COLO668 (cell line): ENCODE results near the gene SLC9A3.

Experiments used
- DNase-seq: peaks from one replicate; lab custom pipeline; 2025; ENCODE audit not compliant: unreplicated experiment; lab: John Stamatoyannopoulos, UW

Gene SLC9A3

DNA sequence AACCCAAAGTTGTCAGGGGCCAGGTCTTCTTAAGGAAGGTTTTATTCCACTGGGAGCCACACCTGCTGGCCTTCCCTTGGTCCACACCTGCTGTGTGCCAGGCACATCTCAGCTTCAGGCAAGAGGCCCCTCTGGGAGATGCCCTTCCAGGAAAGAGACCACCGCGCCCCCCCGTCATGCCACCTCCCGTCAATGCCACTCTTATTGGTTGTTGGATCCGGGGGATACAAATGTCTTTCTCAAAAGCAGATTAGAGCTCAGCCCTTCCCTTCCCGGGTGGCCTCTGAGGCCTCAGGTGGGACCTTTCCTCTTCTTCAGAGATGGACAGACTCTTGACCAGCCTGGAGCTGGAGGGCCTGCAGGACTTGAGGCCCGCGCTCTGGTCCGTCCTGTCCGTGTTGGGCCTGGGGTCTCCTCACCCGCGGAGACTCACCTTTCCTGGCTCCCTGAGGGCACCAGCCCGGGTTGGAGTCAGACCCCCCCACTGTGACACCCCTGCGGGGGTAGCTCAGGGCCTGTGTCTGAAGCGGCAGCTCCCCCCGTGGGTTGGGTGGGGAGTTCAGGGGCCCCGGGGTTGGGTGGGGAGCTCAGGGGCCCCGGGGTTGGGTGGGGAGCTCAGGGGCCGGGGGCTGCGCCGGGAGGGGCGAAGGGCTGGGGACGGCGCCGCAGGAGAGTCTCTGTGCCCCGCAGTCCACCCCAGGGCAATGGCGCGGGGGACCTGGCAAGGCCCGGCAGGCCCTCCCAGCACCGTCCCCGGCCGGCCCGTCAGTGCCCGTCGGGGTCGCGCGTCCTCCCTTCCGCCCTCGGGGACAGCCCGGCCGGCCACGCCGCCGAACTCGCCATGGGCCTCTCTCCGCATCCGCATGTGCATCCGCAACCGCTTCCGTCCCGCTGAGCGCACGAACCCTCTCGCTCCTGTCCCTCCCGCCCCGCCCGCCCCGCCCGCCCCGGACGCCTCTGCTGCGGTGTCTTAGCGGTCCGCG, 3.7 kb upstream of the SLC9A3 start:
- DNase-seq: peak; percentile 30

DNA sequence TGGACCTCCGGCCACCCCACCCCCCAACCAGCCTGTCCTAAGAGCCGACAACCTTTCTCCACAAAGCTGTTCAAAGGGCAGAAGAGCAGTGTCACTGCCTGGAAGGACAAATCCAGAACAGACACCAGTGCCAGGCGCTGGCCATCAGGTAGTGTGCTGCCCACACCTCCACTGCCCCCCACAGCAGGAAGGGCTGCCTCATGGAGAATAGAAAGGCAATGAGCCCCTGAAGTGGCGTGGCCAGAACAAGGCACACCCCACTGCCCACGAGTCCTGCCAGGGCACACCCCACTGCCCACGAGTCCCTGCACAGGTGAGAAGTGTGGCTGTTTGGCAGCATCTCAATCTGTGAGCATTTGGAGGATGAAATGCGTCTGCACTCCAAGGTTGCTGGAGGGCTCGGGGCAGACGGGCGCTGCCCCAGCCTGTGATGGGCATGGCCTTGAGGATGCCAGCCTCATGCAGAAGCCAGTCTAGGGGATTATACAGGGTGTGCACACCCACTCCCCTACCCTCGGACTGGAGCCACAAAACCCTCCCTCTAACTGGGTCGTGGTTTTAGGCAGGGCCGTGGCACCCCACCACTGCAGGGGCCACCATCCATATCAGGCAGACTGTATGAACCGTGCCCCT, 2.3 kb upstream of the SLC9A3 start:
- no peak for DNase-seq

DNA sequence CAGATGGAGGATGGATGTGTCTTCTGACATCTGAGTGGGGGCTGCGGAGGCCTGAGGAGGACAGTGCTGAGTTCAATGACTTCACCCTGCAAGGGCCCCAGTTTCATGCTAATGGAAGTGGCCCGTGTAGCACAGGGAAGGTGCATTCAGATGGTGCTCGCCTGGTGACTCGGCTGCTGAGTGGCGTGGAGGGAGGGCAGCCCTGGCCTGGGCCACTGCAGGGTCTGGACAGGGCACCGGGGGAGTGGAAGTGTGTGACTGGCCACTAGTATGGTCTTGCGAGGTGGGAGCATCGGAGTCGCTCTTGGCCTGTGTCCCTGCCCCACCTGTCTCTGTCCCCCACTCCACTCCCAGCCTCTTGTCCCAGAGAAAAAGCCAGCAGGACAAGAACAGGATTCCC, 1.7 kb upstream of the SLC9A3 start:
- DNase-seq: no peak

DNA sequence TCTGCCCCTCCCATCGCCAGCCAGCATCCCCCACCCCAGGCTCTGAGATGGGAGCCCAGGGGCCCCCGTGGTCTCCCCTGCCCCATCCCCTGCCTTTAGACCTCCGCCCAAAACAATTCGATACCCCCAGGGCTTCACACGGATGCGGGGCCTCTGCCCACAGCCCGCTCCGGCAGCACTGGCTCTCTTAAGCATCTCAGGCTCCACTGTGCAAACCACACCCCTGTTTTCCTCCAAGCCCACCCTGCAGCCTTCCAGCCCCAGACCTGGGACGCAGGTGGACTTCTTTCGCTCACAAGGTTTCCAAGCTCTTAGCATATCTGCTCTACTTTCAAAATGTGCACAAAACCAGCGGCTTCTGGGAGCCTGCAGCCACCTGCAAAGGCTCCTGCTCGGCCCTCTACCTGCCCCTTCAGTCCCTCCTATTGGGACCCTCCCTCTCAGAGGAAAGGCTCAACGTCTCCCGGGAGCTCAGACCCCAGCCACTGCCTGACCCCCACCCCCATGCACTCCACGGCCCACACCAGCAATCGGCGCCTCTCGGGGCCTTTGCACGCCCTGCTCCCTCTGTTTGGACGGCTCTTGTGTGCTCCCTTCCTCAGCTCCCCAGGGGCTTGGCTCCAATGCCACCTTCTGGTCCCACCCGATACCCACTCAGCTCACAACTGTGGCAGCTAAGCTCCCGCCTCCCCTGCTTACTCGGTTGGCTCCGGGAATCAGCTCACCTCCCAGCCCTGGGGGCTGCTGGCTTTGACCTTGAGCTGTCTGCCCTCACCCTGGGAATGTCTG, 918 bp upstream of the SLC9A3 start:
- no peak for DNase-seq

DNA sequence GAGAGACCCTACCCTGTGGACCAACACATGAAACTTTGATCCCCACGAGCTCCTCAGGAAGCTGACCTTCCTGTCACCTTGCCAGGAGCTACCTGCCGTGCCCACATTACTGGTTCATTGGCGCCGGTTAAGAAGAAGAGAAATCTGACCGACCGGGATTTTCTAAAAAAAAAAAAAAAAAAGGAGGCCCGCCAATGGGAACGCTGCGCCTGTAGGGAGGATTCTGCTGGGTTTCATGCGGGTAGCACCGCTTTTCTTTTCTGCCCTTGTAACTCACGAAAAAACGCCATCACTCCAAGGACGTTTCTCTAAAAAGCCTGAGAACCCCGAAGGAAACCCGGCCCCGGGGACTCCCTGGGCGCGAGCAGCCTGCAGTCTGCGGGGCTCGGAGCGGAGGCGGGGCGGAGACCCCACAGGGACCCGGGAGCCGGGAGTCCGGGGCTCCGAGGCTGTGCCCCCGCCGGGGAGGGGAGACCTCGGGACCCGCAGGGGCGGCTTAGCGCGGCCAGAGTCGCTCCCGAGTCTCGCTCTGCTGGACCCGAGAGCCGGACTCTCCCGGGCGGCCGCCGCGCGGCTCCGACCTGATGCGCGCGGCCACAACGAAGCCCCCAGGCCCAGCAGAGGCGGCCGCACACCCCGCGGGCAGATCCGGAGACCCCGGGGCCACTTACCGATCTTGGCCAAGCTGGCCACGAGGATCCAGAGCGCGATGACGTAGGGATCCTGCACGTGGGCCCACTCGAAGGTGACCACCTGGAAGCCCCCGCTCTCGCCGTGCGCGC, 617 bp downstream of the SLC9A3 start:
- no peak for DNase-seq

DNA sequence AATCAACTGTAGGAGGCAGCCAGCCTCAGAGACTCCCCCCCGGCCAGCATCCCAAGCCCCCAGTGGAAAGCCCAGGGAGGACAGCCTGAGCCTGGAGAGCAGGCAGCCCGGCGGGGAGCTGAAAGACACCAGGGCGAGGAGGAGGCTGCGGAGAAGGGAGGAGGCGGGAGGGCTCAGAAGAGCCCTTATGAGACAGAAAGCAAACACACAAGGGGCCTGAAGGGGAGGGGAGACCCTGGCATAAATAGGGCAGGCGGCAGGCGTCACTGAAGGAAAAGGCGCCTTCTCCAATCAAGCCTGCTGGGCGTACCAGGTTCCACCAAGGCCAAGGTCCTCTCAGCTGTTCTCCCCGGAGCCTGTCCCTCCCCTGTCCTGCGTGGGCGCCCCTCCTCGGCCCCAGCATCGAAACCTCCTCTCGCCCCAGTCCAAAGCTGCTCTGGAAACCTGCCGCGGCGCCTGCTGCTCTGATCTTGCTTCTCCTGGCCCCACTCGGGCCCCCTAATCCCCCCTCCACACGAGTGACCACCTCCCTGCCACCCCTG, 1.3 kb downstream of the SLC9A3 start:
- no peak for DNase-seq

DNA sequence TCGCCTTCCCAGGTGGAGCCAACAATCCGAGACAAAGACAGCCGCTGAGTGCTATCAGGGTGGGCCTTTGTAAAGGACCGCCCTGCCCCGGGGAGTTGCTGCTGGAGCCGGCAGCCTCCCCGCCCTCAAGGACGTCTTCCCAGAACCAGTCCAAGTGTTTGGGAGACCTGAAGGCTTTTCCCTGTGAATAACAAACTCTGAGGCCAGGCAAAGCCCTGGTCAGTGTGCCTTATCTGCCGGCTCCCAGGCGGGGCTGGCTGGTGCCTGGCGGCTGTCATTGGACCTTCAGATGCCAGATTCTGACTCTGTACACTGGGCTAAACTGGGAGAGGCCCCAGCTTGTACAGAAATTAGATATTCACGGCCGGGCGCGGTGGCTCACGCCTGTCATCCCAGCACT, 2.1 kb downstream of the SLC9A3 start:
- no peak for DNase-seq

DNA sequence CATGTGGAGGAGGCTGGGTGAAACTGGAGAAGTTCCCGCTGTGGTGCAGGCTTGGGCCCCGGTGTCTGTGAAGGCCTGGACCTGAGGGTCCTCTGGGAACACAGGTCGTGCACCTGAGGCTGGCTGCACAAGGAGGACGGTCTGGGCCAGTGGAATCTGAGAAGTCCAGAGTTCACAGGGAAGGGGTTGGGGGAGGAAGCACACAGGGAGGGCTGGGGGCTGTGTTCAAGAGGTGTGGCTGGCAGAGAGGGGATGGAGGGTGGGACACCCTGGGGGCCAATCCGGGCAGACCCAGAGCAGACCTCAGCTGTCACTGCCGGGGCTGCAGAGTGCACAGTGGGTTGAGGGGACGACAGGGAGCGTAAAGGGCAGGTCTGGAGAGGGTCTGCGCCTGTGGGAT, 2.6 kb downstream of the SLC9A3 start:
- no peak for DNase-seq

DNA sequence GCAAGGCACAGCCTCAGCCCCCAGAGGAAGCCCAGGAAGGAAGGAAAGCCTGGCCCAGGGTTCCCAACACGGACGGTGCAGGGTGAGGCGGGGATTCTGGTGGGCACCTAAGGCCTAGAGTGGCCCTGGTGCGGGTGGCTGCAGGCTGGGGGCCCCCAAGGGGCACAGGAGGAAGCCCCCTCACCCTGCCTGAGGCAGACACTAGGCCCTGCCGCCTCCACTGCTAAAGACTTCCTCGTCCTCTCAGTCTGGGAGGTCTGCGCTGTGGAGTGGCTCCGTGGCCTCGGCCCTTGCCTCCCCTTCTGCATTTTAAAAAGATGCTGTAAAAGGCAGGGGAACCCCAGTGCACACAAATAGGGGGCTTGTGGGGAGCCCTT, 3.4 kb downstream of the SLC9A3 start:
- no peak for DNase-seq

DNA sequence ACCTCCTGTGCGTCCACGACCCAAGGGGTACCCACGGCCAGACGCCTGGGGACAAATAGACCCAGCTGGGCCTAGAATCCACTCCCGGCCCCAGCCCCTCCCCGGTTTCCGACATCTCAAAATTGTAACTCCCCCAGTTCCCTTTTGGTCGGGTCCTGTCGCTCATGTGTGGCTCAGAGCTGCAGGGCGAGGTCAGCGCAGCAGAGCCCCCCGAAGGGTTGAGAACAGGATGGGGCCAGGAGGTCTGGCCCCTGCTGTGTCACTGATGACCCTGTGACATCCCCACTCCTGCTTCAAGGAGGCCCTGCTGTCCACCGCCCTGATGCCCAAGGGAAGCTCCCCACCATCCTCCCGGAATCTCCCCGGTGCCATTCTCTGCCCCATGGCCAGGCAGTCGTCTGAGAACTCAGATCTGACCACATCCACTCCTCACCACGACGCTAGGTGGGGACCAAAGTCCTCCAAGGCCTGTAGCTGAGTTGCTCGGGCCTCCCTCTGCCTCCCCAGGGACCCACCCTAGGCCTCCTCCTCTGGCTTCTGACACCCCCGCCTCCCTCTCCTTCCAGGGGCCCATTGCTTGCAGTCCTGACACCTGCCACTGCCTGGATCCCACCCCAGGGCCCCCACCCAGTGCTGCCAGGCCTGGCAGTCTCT, 3.9 kb downstream of the SLC9A3 start:
- DNase-seq: no peak

DNA sequence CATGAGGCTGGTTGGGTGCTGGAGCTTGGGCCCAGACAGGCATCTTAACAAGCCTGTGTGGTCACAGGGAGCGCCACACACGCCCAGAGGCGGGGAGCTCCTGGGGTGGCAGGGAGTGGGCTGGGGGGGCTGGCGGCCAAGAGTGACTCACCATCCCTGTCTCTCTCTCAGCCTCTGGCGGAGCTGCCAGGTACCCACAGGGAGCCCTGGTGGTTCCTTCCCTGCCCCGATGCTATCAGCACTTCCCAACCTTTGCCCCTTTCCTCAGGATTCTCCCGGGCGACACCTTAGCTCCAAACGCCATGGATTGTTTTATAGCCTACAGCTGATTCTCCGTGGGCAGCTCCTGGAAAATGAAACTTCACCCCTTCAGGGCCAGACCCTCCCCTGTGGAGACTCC, 5.5 kb downstream of the SLC9A3 start:
- DNase-seq: no peak

DNA sequence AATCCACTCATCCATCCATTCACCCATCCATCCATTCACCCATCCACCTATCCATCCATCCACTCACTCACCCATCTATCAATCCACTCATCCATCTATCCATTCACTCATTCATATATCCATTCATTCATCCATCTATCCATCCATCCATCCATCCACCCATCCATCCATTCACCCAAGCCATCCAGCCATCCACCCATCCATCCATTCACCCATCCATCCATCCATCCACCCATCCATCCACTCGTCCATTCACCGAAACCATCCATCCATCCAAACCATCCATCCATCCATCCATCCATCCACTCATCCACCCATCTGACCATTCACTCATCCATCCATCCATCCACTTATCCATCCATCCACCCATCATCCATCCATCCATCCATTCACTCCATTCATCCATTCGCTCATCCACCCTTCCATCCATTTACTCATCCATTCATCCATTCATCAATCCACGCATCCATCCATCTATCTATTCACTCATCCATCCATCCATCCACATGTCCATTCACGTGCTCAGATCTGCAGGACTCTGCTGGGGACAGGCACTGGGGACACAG, 6.6 kb downstream of the SLC9A3 start:
- DNase-seq: no peak

DNA sequence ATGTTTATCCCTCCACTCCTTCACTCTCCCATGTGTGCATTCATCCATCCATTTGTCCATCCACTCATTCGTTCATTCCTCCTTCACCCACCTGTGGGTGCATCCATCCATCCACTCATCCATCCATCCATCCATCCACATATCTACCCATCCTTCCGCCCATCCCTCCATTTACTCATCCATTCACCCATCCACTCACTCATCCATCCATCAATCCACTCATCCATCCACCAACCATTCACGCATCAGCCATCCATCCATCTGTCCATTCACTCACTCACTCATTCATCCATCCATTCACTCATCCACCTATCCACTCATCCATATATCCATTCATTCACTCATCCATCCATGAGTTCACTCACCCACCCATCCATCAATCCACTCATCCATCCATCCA, 7.3 kb downstream of the SLC9A3 start:
- no peak for DNase-seq

DNA sequence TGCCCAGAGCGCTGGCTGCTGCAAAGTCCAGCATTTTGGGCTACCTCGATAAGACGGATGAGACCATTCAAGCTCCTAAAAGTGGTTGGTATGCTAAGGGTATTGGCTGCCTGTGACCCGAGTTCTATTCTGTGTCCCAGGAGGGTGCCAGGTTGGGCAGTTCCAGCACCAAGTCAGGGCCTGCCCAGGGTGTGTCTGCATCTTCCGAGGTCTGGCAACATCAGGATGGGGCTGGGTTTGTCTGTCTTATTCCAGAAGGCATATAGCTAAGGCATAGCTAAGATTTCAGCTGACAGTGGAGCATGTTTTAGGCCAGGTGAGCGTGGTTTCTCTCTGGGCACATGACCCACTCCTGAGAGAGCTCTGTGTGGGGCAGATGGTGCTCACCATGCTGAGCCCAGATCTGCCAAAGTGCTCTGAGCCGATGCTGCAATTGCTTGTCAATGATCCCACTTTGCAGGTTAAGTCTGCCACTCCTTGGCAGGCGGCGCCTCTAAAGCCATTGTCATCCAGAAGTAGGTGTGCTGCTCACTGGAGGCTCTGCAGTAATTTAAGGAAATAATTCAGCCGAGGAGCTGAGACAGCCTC, 7.8 kb downstream of the SLC9A3 start:
- no peak for DNase-seq

DNA sequence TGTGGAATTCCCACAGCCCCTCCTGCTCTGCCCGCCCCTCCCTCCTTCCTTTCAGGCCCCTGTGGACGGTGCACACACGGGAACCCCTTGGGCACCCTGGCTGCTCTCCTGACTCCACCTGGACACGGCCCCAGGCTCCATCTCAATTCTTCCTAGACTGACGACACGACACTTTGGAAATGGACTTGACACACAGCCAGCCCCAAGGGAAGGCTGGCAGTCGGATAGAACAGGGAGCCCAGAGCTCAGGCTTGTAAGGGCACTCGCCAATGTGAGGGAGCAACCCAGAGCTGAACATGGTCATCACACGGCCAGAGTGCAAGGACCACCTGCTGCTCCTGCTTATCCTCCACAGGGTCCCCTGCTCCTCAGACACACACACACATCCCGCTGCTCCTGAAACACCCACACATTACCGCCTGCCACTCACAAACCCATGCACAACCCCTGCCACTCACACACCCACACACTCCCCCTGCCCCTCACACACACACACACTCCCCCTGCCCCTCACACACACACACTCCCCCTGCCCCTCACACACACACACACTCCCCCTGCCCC, 8.9 kb downstream of the SLC9A3 start:
- DNase-seq: no peak

DNA sequence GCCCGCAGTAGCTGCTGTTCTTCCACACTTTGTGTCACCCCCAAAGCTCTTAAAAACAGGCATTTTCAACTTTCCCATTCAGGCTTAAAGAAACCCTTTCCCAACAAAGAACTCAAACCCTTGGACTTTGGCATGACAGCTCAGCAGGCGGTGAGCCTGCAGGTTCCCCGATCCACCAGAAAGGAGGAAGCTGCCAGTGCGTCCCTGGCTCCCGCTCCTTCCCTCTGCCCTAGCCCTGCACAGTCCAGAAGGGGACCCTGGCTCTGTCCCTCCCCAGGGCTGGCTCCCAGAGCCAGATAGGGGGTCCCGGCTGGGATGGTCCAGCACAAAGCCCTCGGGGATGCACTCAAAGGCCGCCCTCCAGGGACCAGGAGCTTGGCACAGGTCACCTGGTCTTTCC, 9.6 kb downstream of the SLC9A3 start:
- DNase-seq: no peak

DNA sequence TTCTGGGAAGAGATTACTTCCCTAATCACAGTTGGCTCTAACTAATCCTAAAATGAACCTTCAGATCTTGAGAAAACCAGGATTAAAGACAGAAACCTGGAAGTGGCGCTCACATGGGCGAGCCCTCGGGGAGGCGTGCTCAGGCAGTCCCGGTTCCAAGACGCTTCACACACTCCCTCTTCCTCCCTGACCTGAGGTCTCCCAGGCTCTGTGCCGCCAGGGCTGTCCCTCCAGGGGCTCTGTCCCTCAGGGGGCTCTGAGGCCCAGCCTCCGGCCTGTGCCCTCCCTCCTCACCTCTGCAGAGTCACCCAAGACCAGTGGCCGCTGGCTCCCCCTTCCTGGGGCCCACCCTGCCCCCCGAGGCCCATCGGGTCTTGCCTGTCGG, 10.2 kb downstream of the SLC9A3 start:
- DNase-seq: no peak

DNA sequence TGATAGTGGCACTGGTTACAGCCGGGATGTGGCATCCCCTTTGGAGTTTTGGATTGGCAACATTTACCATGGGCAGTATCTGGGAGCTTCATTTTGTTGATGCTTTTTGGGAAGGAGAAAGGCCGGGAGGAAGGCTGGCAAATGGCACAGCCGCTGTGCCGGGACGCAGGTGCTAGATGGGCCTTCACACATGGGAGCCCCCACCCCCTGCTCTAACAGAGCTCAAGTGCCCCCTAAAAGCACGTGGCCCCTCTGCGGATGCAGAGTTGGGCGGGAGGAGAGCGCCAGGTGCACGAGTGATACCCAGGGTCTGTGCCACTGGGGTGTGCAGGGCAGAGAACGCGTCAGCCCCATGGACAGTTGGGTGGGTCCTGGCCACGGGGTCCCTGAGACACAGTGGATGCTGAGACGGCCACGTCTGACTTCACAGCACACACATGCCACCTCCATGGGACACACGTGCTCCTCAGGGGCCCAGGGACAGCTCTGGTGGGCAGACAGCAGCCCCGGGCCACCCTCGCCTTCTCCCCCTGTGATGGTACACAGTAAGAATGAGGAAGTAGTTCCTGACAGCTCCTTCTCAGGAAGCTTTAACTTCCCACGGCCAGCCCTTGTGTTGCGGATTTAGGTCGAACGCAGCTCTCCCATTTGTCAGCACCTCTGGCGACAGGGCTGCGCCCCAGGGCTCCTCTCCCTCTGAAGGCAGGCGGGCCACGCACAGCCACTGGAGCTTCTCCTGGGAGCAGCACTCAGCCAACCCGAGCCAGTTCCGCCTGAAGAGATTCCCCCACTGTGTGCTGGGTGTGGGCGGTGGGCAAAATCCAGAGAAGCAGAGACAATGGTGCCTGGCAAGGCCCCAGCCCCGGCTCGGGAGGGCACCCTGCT, 10.8 kb downstream of the SLC9A3 start:
- no peak for DNase-seq
